ENCODE data around the gene GRIA1. TPM values are rescaled to one million over a fixed set of nuclear protein-coding genes. Genes with fewer than 3 reads are reported as not detected.
A peak's percentile ranks its signal among the peaks of the same experiment; 100 is the strongest.

Gene GRIA1
- total RNA-seq, 6 experiments from 2014 or later: 0.10 to 0.57 (median 0.21) TPM

DNA sequence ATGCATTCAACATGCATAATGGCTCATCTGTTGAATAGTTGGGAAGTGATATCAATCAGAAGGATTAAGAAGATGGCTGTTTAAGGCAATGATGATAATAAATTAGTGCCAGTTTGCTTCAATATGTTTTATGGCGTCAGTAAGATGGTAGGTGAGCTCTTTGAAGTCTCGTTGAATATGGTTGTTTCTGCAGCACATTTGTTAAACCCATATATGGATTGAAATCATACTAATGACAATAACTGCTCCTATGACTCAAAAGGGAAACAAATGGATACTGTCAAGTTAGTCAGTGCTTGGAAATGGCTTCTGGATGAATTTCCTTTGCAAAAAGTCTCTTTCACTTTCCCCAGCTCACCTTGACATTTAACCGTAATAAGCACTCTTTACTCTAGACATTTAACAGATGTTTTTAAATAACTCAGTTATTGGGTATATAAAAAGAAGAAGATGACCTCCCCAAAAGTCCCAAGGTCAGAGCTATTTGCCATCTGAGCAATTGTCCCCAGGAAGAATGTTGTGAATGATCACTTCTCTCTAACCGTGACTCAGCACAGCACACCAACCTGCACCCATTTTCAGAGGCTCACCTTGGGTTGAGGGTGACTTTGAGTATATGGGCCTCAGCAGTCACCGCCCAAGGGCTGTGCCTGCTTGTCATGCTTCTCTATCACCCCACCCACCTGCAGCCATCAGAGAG is 133.4 kb downstream of the GRIA1 start:
- Mint-ChIP-seq H3K36me3 (ENCODE audit: low read depth) (no peaks in the 10 kb centered on the region), H3K4me1 (ENCODE audit: low read depth) (peaks cover 46% of the 10 kb centered on the region), H3K9me3 (no peaks in the 10 kb centered on the region), H3K27ac (peak overlapping the region; percentile 75), H3K27me3 (ENCODE audit: insufficient read depth) (no peaks in the 10 kb centered on the region), H3K4me3 (peak overlapping the region; percentile 61)
- DNase-seq: no peak
- TF ChIP-seq, protein P1, sequence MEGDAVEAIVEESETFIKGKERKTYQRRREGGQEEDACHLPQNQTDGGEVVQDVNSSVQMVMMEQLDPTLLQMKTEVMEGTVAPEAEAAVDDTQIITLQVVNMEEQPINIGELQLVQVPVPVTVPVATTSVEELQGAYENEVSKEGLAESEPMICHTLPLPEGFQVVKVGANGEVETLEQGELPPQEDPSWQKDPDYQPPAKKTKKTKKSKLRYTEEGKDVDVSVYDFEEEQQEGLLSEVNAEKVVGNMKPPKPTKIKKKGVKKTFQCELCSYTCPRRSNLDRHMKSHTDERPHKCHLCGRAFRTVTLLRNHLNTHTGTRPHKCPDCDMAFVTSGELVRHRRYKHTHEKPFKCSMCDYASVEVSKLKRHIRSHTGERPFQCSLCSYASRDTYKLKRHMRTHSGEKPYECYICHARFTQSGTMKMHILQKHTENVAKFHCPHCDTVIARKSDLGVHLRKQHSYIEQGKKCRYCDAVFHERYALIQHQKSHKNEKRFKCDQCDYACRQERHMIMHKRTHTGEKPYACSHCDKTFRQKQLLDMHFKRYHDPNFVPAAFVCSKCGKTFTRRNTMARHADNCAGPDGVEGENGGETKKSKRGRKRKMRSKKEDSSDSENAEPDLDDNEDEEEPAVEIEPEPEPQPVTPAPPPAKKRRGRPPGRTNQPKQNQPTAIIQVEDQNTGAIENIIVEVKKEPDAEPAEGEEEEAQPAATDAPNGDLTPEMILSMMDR (IDR thresholded peaks at IDR 0.05): no peak

DNA sequence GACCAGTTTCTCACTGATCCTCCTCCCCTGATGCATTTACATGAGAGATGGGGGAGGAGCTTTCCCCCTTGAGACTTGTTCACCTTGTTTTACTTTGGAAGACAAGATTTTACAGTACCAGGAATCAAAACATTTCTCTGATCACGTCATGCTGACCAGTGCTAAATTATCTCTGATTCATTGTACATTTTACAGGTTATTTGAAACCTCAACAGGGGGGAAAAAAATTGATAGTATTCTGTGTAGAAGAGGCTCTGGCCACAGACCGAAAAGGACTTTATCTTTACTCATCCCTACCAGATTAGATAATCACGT is 133.9 kb downstream of the GRIA1 start:
- Mint-ChIP-seq H3K4me1 (ENCODE audit: low read depth) (peaks cover 41% of the 10 kb centered on the region), H3K4me3 (peak overlapping the region; percentile 61; the same call in 1 of the 2 replicates), H3K9me3 (no peaks in the 10 kb centered on the region), H3K27me3 (ENCODE audit: insufficient read depth) (no peaks in the 10 kb centered on the region), H3K36me3 (ENCODE audit: low read depth) (no peaks in the 10 kb centered on the region), H3K27ac (peak overlapping the region; percentile 75)
- TF ChIP-seq, protein P1 (IDR thresholded peaks at IDR 0.05): no peak
- DNase-seq: no peak

DNA sequence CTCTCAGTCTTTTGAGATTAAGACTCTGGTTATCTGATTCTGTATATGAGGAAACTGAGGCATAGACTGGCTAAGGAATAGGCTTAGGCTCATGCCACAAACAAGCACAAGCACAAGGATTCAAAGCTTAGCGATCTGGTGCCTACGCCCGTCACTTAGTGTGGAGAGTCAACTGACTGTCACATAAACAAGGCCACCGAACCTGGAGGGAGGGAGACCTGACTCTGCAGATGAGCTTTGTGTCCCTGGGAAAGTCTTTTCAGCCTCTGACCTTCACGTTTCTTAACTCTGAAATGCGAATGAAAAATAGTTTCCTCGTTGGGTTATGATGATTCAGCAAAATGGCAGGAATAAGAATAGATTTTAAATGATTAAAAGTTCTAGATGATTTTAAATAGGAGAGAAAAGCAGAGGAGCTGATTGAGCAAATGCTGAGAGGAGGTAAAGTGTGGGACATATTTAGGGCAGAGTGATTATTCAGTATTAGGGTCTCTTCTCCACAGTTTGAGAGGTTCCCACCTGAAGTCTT is 135.4 kb downstream of the GRIA1 start:
- Mint-ChIP-seq H3K36me3 (ENCODE audit: low read depth) (no peaks in the 10 kb centered on the region), H3K4me1 (ENCODE audit: low read depth) (peaks cover 26% of the 10 kb centered on the region), H3K9me3 (no peaks in the 10 kb centered on the region), H3K27ac (no peak overlapping the region), H3K4me3 (no peak overlapping the region), H3K27me3 (ENCODE audit: insufficient read depth) (no peaks in the 10 kb centered on the region)
- TF ChIP-seq, protein P1 (IDR thresholded peaks at IDR 0.05): no peak
- DNase-seq: no peak

DNA sequence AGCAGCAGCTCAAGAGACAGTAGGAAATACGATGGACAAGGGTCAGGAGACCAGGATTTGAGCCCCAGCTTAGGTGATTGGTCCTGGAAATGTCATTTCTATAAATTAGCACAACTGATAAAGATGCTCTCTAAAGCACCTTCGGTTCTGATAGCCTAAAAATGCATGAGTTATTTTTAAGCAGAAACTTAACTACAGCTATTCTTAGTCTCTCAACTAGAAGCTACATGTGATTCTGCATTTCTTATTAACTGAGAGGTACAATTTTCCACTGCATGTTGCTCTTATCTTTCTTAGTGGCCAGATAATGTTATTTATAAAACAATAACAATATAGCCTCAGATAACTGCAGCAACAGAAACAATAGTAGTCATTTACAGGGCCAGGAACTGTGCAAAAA is 136.4 kb downstream of the GRIA1 start:
- no peak for DNase-seq
- Mint-ChIP-seq H3K27ac (no peak overlapping the region), H3K9me3 (no peaks in the 10 kb centered on the region), H3K4me1 (ENCODE audit: low read depth) (peaks cover 26% of the 10 kb centered on the region), H3K27me3 (ENCODE audit: insufficient read depth) (no peaks in the 10 kb centered on the region), H3K4me3 (no peak overlapping the region), H3K36me3 (ENCODE audit: low read depth) (no peaks in the 10 kb centered on the region)
- TF ChIP-seq, protein P1 (IDR thresholded peaks at IDR 0.05): no peak

DNA sequence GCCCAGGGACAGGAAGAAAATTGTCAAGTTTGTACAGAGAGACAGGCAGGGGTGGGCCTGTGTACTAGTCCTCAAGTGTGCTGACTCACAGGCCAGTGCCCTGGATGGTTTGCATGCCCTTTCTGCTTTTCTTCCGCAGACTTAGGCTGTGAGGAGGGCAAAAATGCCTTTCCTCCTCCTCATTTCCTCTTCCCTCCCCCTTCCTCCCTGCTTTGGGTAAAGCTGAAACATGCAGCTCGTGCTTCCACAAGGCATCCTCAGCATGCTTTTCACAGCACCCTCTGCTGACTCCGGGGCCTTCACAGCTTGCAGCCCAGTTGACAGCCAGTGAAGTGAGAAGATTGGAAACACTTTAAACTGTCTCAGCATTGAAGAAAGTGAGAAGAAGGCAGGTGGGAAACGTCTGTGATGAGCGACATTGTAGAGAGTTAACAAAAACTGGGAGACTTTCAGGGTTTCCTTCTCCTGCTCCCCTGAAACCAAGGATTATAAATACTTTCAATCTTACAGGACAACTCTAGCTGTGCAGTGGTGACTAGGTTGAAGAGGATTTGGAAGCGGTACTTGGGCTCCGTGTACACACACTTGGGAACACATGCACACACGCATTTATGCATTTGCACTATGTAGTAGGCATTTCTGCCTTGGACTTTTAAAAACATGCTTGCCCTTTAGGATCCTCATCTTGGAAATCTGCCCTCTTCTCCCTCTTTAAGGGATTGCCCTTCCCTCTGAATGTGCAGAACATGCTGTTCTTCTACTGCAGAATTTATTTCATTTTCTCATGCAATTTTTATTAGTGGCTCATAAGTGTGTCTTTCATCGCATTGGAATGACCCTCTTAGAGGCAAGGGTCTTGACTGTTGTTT is 138.8 kb downstream of the GRIA1 start:
- Mint-ChIP-seq H3K27me3 (ENCODE audit: insufficient read depth) (no peaks in the 10 kb centered on the region), H3K27ac (no peak overlapping the region), H3K4me3 (no peak overlapping the region), H3K4me1 (ENCODE audit: low read depth) (peaks cover 12% of the 10 kb centered on the region), H3K36me3 (ENCODE audit: low read depth) (no peaks in the 10 kb centered on the region), H3K9me3 (no peaks in the 10 kb centered on the region)
- TF ChIP-seq, protein P1 (IDR thresholded peaks at IDR 0.05): peak; percentile 61
- peak; percentile 97 for DNase-seq
